NCI-H1105 (cell line): ENCODE measurements around the gene LRRC15.
A peak's percentile ranks its signal among the peaks of the same experiment; 100 is the strongest.

Source experiments
- DNase-seq: peaks from one replicate; lab custom pipeline; 2025; lab: John Stamatoyannopoulos, UW

Gene LRRC15

GRCh38 chr3:194316918-194317317 lies 52.6 kb downstream of the LRRC15 start:
- no peak for DNase-seq

GRCh38 chr3:194315965-194316361 lies 53.6 kb downstream of the LRRC15 start:
- DNase-seq, result no peak

DNA sequence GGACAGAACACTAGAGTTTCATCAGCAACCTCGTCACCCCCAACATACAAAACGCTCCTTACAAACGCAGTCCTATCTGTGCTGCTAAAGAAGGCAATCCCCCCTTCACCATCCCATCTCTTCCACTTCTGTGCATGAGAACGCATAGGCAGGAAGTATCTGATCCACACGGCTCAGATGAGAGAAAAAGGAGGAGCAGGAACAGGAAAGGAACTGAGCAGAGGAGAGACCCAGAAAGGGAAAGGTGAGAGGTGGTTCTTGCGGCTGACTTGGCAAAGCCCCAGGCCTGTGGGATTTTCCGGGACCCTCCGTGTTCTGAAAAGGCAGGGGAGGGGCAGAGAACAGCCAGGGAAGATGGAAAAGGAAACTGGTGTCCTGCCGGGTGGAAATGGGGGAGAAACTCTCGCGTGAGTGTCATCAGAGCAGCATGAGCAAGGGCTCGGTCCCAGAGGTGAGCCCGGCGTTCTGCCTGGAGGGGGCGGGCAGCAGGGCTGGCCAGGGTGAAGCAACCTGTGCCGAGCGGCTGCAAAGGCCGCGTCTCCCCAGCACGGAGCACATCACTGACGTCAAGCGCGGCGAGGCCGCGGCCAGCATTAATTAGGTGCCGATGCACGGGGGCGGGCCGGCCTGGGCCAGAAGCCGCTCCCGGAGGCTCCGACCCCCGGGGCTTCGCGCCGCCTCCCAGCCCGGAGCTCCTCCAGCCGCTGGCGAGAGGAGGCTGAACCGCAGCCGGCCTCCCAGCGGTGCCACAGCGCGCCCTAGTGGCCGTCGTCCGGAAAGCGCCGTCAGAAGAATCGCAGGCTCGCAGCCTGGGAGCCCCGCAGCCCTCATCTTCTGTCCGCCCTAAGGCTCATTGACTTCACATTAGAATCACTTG lies 54.2 kb downstream of the LRRC15 start:
- peak; percentile 87 for DNase-seq

GRCh38 chr3:194314388-194315068 lies 55.0 kb downstream of the LRRC15 start:
- DNase-seq, result no peak

GRCh38 chr3:194313560-194314387 lies 55.8 kb downstream of the LRRC15 start:
- DNase-seq, result no peak

DNA sequence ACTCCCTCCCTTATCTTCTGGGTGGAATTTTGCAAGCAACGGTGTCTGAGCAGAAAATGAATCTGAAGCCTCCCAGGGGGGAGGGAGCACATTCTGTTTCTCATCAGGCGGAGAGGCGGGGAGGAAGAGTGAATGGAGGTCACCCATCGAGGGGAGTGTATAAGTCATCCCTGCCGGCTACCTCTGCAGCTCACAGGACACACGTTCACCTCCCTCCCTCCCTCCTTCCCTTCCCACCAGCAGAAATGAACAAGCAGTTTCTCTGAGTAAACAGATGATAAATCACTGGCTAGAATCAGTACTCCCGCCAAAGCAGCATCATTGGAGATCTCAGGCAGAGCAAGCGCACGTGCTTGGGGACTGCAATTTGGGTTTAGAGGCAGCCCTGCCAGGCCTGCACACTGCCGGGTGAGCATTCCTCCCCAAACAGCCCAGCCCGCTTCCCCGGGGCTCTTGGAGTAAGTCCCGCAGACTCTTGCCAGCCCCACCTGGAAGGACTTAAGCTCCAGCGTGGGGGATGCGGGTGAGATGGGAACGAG lies 56.7 kb downstream of the LRRC15 start:
- DNase-seq, result no peak

GRCh38 chr3:194312186-194312742 lies 57.3 kb downstream of the LRRC15 start:
- no peak for DNase-seq

DNA sequence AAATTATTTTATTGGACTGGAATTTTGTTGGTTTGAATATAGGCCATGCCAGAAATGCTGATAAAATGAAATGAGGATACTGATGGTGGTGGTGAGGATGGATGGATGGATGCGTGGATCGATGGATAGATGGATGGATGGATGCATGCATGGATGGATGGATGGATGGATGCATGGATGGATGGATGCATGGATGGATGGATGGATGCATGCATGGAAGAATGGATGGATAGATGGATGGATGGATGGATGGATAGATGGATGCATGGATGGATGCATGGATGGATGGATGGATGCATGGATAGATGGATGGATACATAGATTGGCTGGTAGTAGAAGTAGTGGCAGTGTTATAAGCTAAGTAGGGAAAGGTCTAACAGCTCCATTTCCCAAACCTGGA lies 58.5 kb downstream of the LRRC15 start:
- no peak for DNase-seq

GRCh38 chr3:194310060-194310835 lies 59.3 kb downstream of the LRRC15 start:
- DNase-seq, result no peak

DNA sequence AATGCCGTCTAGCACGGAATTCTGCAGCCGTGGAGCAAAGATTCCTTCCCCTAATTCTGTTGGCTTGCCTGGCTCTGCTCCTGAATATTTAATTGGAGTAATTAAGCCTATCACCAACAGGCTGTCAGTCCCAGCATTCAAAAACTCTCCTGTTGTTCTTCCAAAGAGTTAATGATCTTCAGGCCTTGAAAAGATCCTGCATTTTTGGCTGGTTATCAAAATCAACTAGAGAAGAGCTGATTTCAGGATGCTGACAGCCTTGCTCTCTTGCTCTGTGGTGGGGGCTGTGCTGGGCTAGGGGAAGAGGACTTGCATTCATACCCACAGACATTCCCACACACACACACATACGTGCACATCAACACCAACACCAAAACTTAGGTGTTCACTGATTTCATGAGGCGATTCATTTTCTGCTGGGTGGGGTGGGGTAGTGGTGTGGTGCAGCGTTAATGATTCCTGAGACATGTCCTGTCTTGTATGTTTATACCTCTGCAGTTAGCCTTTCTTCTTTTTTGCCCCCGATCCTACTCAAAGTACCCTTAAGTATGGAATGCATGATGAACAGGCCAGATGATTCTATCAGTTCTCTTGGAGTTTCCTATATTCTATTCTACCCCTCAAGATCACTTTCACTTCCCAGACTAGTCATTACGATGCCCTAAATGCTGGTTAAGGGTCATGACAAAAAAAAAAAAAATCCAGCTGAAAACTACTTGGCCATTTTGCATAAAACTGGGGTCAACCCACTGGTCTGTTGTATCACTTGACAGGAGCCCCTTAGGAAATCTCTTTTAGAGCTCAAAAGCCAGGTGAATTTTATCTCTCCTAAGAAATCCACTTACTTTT lies 60.7 kb downstream of the LRRC15 start:
- peak; percentile 67 for DNase-seq

DNA sequence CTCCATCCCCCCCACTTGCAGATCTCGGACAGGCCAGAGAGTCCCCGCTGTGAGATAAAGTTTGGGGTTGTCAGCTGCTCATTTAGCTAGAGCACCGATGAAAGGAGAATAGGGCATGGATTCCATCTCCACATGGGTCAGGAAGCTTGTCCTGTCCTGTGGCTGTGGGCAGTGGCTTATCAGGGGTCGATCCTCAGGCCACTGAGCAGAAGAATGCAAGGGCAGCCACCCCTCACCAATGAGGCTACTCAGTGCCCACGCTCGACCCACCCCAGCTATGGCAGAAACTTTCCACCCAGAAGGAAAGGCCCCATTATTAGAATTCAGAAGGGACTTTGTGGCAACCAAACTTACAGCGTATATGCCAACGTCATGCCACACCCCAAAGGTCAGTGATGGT lies 61.7 kb downstream of the LRRC15 start:
- no peak for DNase-seq

DNA sequence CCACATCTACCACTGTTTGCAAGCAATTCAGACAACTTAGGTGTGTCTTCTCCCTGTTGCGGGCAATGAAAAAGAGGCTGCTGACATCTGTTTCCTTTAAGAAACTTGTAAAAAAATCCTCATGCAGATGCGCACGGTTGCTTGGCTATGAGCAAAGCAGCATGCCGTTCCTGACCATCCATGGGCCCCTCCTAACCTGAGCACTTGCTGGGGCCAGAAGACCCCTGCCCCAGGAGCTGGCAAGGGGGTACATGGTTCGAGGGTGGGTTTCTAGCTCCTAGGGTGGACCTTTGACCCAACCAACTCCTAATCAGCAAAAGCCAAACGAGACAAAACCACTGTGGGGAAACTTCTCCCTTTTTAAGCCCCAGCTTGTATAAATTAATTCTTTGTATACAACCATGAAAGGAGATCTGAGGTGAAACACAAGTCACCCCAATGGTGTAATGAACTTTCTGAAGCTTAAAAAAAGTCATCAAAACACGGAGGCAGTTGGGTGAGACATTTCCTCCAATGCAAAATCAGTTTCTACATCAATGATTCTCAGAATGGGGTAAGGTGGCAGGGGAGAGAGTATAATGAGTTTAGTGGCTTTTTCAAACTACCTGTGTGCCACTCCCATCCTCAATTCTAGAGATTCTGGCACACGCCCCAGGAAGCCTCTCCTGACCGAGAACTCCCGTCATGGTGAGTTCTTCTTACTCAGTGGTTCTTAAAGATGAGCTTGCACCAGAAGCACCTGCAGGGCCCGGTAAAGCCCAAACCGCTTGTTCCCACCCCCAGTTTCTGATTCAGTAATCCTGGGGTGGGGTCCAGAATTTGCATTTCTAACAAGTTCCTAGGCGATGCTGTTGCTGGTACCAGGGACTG lies 62.5 kb downstream of the LRRC15 start:
- no peak for DNase-seq

DNA sequence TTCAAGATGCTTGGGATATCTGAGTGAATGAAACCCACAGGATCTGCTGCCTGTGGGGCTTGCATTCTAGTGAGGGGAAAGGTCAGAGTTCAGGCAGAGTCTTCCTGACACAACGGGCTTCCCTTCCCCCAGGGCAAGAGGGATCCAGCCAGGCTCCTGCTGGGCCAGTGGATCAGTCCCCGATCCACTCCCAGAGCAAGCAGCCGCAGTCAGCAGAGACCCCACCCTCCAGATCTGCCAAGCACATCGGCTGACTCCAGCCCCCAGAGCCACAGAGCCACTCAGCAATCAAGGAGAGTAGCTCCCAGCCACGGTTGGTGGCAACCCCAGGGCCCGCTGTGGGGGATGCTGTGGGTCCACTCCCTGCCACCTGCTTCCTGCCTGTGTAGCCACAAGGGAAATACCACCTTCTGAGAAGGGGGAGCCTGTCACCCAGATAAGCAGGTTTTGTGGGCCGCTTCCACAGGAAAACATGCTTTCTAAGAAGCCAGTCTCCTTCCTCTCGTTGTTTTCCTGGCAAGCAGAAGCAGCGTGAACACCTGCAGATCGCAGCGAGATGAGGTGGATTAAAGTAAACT lies 63.3 kb downstream of the LRRC15 start:
- no peak for DNase-seq

- DNase-seq, result no peak
Measured at GRCh38 chr3:194305356-194306108, 64.0 kb downstream of the LRRC15 start.
